Mesenchymal stem cell (in vitro differentiated cells and primary cell): ENCODE data around the gene YPEL1.

Source experiments
- DNase-seq: peaks from one replicate; pipeline ENCODE4 v3.0.0-alpha.2; 2013
- H2AFZ ChIP-seq: one replicate; pipeline ENCODE4 v1.6.1; 2013; ENCODE audit warnings: low read depth, mild to moderate bottlenecking, control low read depth, inconsistent platforms, low read length, moderate library complexity
- H2AK5ac ChIP-seq: 2 replicates; pipeline ENCODE4 v1.6.1; 2013; ENCODE audit warnings: low read length, moderate library complexity, mild to moderate bottlenecking, inconsistent platforms; ENCODE audit not compliant: severe bottlenecking
- H2BK120ac ChIP-seq: one replicate; pipeline ENCODE4 v1.6.1; 2013; ENCODE audit warnings: low read depth, mild to moderate bottlenecking, inconsistent platforms, low read length, moderate library complexity
- H2BK12ac ChIP-seq, 2 experiments: one replicate each; pipeline ENCODE4 v1.6.1; 2013; ENCODE audit warnings: inconsistent platforms in 2 of 2, low read length in 2 of 2, mild to moderate bottlenecking in 2 of 2, moderate library complexity in 2 of 2, control low read depth in 1 of 2
- H2BK15ac ChIP-seq: one replicate; pipeline ENCODE4 v1.6.1; 2013; ENCODE audit warnings: mild to moderate bottlenecking, low read depth, inconsistent platforms; ENCODE audit not compliant: poor library complexity, severe bottlenecking
- H2BK5ac ChIP-seq: 2 replicates; pipeline ENCODE4 v1.6.1; 2013; ENCODE audit warnings: low read depth, mild to moderate bottlenecking, low read length, control low read depth, inconsistent platforms; ENCODE audit not compliant: poor library complexity, severe bottlenecking
- H3K14ac ChIP-seq, 2 experiments: one replicate each; pipeline ENCODE4 v1.6.1; 2013; ENCODE audit warnings: inconsistent platforms in 2 of 2, low read length in 2 of 2, control low read depth in 1 of 2, mild to moderate bottlenecking in 1 of 2, moderate library complexity in 1 of 2
- H3K18ac ChIP-seq, 2 experiments: one replicate each; pipeline ENCODE4 v1.6.1; 2013; ENCODE audit warnings: inconsistent platforms in 2 of 2, low read length in 2 of 2, control low read depth in 1 of 2, low read depth in 1 of 2, mild to moderate bottlenecking in 1 of 2
- H3K23ac ChIP-seq, 2 experiments: one replicate each; pipeline ENCODE4 v1.6.1; 2013; ENCODE audit warnings: inconsistent platforms in 2 of 2, low read length in 2 of 2, mild to moderate bottlenecking in 2 of 2, moderate library complexity in 2 of 2, control low read depth in 1 of 2
- H3K27ac ChIP-seq: 2 replicates; pipeline ENCODE4 v1.5.1; 2013; ENCODE audit warnings: mild to moderate bottlenecking, moderate library complexity, low read length, control low read depth, inconsistent platforms; ENCODE audit not compliant: poor library complexity, severe bottlenecking
- H3K27me3 ChIP-seq, 2 experiments: 2 replicates each; pipeline versions ENCODE4 v1.6.1 to v1.7.0; 2013; ENCODE audit warnings: low read length in 2 of 2, mild to moderate bottlenecking in 2 of 2, moderate library complexity in 2 of 2, control low read depth in 1 of 2, inconsistent platforms in 1 of 2; ENCODE audit not compliant: control insufficient read depth in 1 of 2, insufficient read depth in 1 of 2
- H3K36me3 ChIP-seq, 2 experiments: 2 replicates each; pipeline versions ENCODE4 v1.6.1 to v1.7.0; 2013; ENCODE audit warnings: low read length in 2 of 2, control low read depth in 1 of 2, inconsistent platforms in 1 of 2, low read depth in 1 of 2, mild to moderate bottlenecking in 1 of 2; ENCODE audit not compliant: insufficient read depth in 2 of 2, control insufficient read depth in 1 of 2
- H3K4ac ChIP-seq, 2 experiments: one replicate each; pipeline ENCODE4 v1.6.1; 2013; ENCODE audit warnings: inconsistent platforms in 2 of 2, low read length in 2 of 2, mild to moderate bottlenecking in 2 of 2, moderate library complexity in 2 of 2, control low read depth in 1 of 2, low read depth in 1 of 2
- H3K4me1 ChIP-seq: 2 replicates; pipeline ENCODE4 v1.6.1; 2013; ENCODE audit warnings: low read depth, low read length, control low read depth; ENCODE audit not compliant: control insufficient read depth, insufficient read depth
- H3K4me2 ChIP-seq: 2 replicates; pipeline ENCODE4 v1.6.1; 2013; ENCODE audit warnings: low read length, mild to moderate bottlenecking, inconsistent platforms; ENCODE audit not compliant: poor library complexity, severe bottlenecking
- H3K4me3 ChIP-seq, 2 experiments: 2 replicates each; pipeline versions ENCODE4 v1.5.1 to v1.7.0; 2013; ENCODE audit warnings: low read length in 2 of 2, mild to moderate bottlenecking in 2 of 2, control low read depth in 1 of 2, low read depth in 1 of 2; ENCODE audit not compliant: insufficient read depth in 1 of 2
- H3K79me1 ChIP-seq: replicated peaks from 2 replicates; pipeline ENCODE4 v1.6.1; 2013; ENCODE audit warnings: mild to moderate bottlenecking, control low read depth, low read length, inconsistent platforms; ENCODE audit not compliant: poor library complexity, severe bottlenecking
- H3K9ac ChIP-seq: 2 replicates; pipeline ENCODE4 v1.7.0; 2013; ENCODE audit warnings: mild to moderate bottlenecking, low read length, moderate library complexity
- H3K9me3 ChIP-seq: 2 replicates; pipeline ENCODE4 v1.7.0; 2013; ENCODE audit warnings: mild to moderate bottlenecking, low read length; ENCODE audit not compliant: control insufficient read depth
- H4K8ac ChIP-seq: one replicate; pipeline ENCODE4 v1.6.1; 2013; ENCODE audit warnings: inconsistent platforms, mild to moderate bottlenecking, low read length, moderate library complexity
- H4K91ac ChIP-seq: one replicate; pipeline ENCODE4 v1.6.1; 2013; ENCODE audit warnings: mild to moderate bottlenecking, low read length, inconsistent platforms
- WGBS: methylation state at CpG from one replicate; pipeline ENCODE4 v1.1.7; 2013; ENCODE audit warnings: mixed read lengths; 5-methylcytosine and 5-hydroxymethylcytosine counted together

Gene YPEL1

GRCh38 chr22:21677606-21678443 lies 57.8 kb downstream of the YPEL1 start:
- no peak overlapping the region for H3K9ac ChIP-seq
- H3K9me3 ChIP-seq = no peaks in the 10 kb centered on the region
- peaks cover 7% of the 10 kb centered on the region for H3K79me1 ChIP-seq
- H3K36me3 ChIP-seq = peaks cover 45 to 50% of the 10 kb centered on the region in 2 experiments
- no peak overlapping the region for H2BK12ac ChIP-seq
- 94% methylated on average over 15 of the region's 15 CpGs for WGBS
- H3K4me3 ChIP-seq = no peak overlapping the region
- DNase-seq = no peak
- H4K8ac ChIP-seq = no peak overlapping the region
- no peak overlapping the region for H2AFZ ChIP-seq
- no peak overlapping the region for H2BK120ac ChIP-seq
- peak overlapping the region; percentile 37 for H2BK5ac ChIP-seq
- no peak overlapping the region for H3K14ac ChIP-seq
- H3K27ac ChIP-seq = no peak overlapping the region
- no peak overlapping the region for H3K23ac ChIP-seq
- H3K4ac ChIP-seq = no peak overlapping the region
- H3K4me1 ChIP-seq = peaks cover 42% of the 10 kb centered on the region
- no peak overlapping the region for H2BK15ac ChIP-seq
- H3K27me3 ChIP-seq = no peaks in the 10 kb centered on the region
- H3K4me2 ChIP-seq = peak overlapping the region; percentile 29
- no peak overlapping the region for H4K91ac ChIP-seq
- H2AK5ac ChIP-seq = no peak overlapping the region
- no peak overlapping the region for H3K18ac ChIP-seq

GRCh38 chr22:21674638-21675245 lies 60.9 kb downstream of the YPEL1 start:
- Histone ChIP-seq H3K4ac (no peak overlapping the region), H3K27me3 (no peaks in the 10 kb centered on the region), H3K4me3 (no peak overlapping the region), H4K8ac (no peak overlapping the region), H3K23ac (no peak overlapping the region), H2BK120ac (no peak overlapping the region), H2AFZ (no peak overlapping the region), H2AK5ac (no peak overlapping the region), H3K4me1 (peaks cover 28% of the 10 kb centered on the region), H4K91ac (no peak overlapping the region), H3K27ac (peak overlapping the region; percentile 24), H3K18ac (no peak overlapping the region), H3K36me3 (peaks cover 41 to 59% of the 10 kb centered on the region in 2 experiments), H3K9me3 (no peaks in the 10 kb centered on the region), H3K9ac (no peak overlapping the region), H2BK12ac (no peak overlapping the region), H3K4me2 (peak overlapping the region; percentile 25), H2BK5ac (no peak overlapping the region), H2BK15ac (no peak overlapping the region), H3K79me1 (peaks cover 14% of the 10 kb centered on the region), H3K14ac (no peak overlapping the region)
- DNase-seq = no peak
- 97% methylated on average over 11 of the region's 12 CpGs for WGBS

- Histone ChIP-seq H2AK5ac (peak overlapping the region; percentile 13), H4K8ac (no peak overlapping the region), H3K36me3 (peaks cover 41 to 61% of the 10 kb centered on the region in 2 experiments), H3K14ac (no peak overlapping the region), H3K9me3 (no peaks in the 10 kb centered on the region), H3K4me2 (no peak overlapping the region), H2BK120ac (no peak overlapping the region), H2BK15ac (no peak overlapping the region), H2AFZ (no peak overlapping the region), H3K9ac (no peak overlapping the region), H3K4ac (no peak overlapping the region), H2BK5ac (no peak overlapping the region), H2BK12ac (no peak overlapping the region), H3K18ac (no peak overlapping the region), H3K27ac (no peak overlapping the region), H3K27me3 (no peaks in the 10 kb centered on the region), H3K23ac (no peak overlapping the region), H3K4me1 (peaks cover 28% of the 10 kb centered on the region), H3K79me1 (peaks cover 17% of the 10 kb centered on the region), H3K4me3 (no peak overlapping the region), H4K91ac (no peak overlapping the region)
- 98% methylated on average over 10 of the region's 12 CpGs for WGBS
- DNase-seq = no peak
Measured at GRCh38 chr22:21673534-21674321, 61.9 kb downstream of the YPEL1 start.
